CD14-positive monocyte (primary cell): ENCODE data around the gene KRT74. TPM values are rescaled to one million over a fixed set of nuclear protein-coding genes. Genes with fewer than 3 reads are reported as not detected.

ENCODE experiments used
- DNase-seq, 3 donors: peaks; one replicate each; pipeline ENCODE4 v3.0.0-alpha.2; 2011 to 2022
- H2AFZ ChIP-seq: 2 replicates; pipeline ENCODE4 v1.6.0; 2012; ENCODE audit warnings: mild to moderate bottlenecking, low read depth, low read length, inconsistent platforms; ENCODE audit not compliant: insufficient read depth, poor library complexity, severe bottlenecking
- H3K27ac ChIP-seq, 2 donors: 1 replicate in 1 of 2; 2 replicates in 1 of 2; pipeline ENCODE4 v1.5.1; 2012 to 2013; ENCODE audit warnings: low read length in 2 of 2, control low read depth in 1 of 2, inconsistent platforms in 1 of 2, low read depth in 1 of 2, mild to moderate bottlenecking in 1 of 2
- H3K27me3 ChIP-seq, 2 donors: one replicate each; pipeline versions ENCODE4 v1.6.0 to v1.6.1; 2011 to 2013; ENCODE audit warnings: low read length in 2 of 2; ENCODE audit not compliant: control insufficient read depth in 2 of 2, insufficient read depth in 2 of 2
- H3K36me3 ChIP-seq, 2 donors: replicated peaks in 1 of 2; 1 replicate in 1 of 2; 2 replicates in 1 of 2; pipeline versions ENCODE4 v1.5.1 to v1.6.1; 2012 to 2013; ENCODE audit warnings: low read length in 2 of 2, control low read depth in 1 of 2, inconsistent platforms in 1 of 2, mild to moderate bottlenecking in 1 of 2; ENCODE audit not compliant: insufficient read depth in 2 of 2, control insufficient read depth in 1 of 2
- H3K4me1 ChIP-seq, 2 donors: 1 replicate in 1 of 2; 2 replicates in 1 of 2; pipeline versions ENCODE4 v1.5.1 to v1.6.1; 2012 to 2013; ENCODE audit warnings: low read length in 2 of 2, control low read depth in 1 of 2, inconsistent platforms in 1 of 2, mild to moderate bottlenecking in 1 of 2, moderate library complexity in 1 of 2; ENCODE audit not compliant: insufficient read depth in 2 of 2, control insufficient read depth in 1 of 2
- H3K4me2 ChIP-seq: replicated peaks from 2 replicates; pipeline ENCODE3; 2012; ENCODE audit warnings: low read length, moderate library complexity, mild to moderate bottlenecking; ENCODE audit not compliant: poor library complexity, severe bottlenecking; ENCODE audit errors: extremely low read depth
- H3K4me3 ChIP-seq, 3 experiments: fragments of 200-600 bp in 1 of 3; sonication (generic) in 1 of 3; replicated peaks in 1 of 3; 1 replicate in 2 of 3; 2 replicates in 1 of 3; pipeline ENCODE4 v1.5.1; 2011 to 2013; ENCODE audit warnings: low read length in 3 of 3, mild to moderate bottlenecking in 3 of 3, control low read depth in 2 of 3, low read depth in 2 of 3, inconsistent platforms in 1 of 3, moderate library complexity in 1 of 3
- H3K79me2 ChIP-seq: 2 replicates; pipeline ENCODE4 v1.6.0; 2012; ENCODE audit warnings: mild to moderate bottlenecking, control low read depth, inconsistent platforms, low read length, moderate library complexity; ENCODE audit not compliant: insufficient read depth
- H3K9ac ChIP-seq: 2 replicates; pipeline ENCODE4 v1.6.0; 2017; ENCODE audit warnings: low read length, mild to moderate bottlenecking; ENCODE audit not compliant: insufficient read depth, poor library complexity, severe bottlenecking
- H3K9me3 ChIP-seq, 2 donors: replicated peaks in 1 of 2; 1 replicate in 1 of 2; 2 replicates in 1 of 2; pipeline versions ENCODE4 v1.5.1 to v1.6.1; 2012 to 2013; ENCODE audit warnings: low read length in 2 of 2, control low read depth in 1 of 2; ENCODE audit not compliant: control insufficient read depth in 1 of 2, insufficient read depth in 1 of 2
- H4K20me1 ChIP-seq: 2 replicates; pipeline ENCODE4 v1.6.0; 2012; ENCODE audit warnings: mild to moderate bottlenecking, low read length, control low read depth, moderate library complexity; ENCODE audit not compliant: insufficient read depth
- H3K27ac Mint-ChIP-seq, 7 donors: one replicate each; pipeline ENCODE4 v1.8.0; 2020; ENCODE audit warnings: mild to moderate bottlenecking in 7 of 7, mixed read lengths in 7 of 7, moderate library complexity in 6 of 7, inconsistent platforms in 2 of 7
- H3K27me3 Mint-ChIP-seq, 3 donors: one replicate each; pipeline ENCODE4 v1.8.0; 2021 to 2022; ENCODE audit warnings: low read depth in 3 of 3, mild to moderate bottlenecking in 3 of 3, mixed read lengths in 3 of 3, moderate library complexity in 3 of 3, inconsistent platforms in 1 of 3
- H3K36me3 Mint-ChIP-seq, 2 donors: one replicate each; pipeline ENCODE4 v1.8.0; 2020; ENCODE audit warnings: mixed read lengths in 2 of 2, inconsistent platforms in 1 of 2, mild to moderate bottlenecking in 1 of 2
- H3K4me1 Mint-ChIP-seq: one replicate; pipeline ENCODE4 v1.8.0; 2020; ENCODE audit warnings: mild to moderate bottlenecking, mixed read lengths
- H3K4me3 Mint-ChIP-seq, 2 donors: one replicate each; pipeline ENCODE4 v1.8.0; 2020; ENCODE audit warnings: mild to moderate bottlenecking in 2 of 2, mixed read lengths in 2 of 2, moderate library complexity in 1 of 2
- H3K9me3 Mint-ChIP-seq, 7 donors: one replicate each; pipeline ENCODE4 v1.8.0; 2020 to 2022; ENCODE audit warnings: mixed read lengths in 7 of 7, mild to moderate bottlenecking in 6 of 7, moderate library complexity in 6 of 7, inconsistent platforms in 2 of 7
- CTCF ChIP-seq: fragments of 200-600 bp; IDR thresholded peaks from one replicate; pipeline ENCODE4 v1.8.0; 2022; ENCODE audit warnings: antibody characterized with exemption, mild to moderate bottlenecking
- WGBS: methylation state at CpG from one replicate; pipeline ENCODE4 v1.1.5; 2013; ENCODE audit warnings: missing lambda C conversion rate; ENCODE audit not compliant: insufficient coverage; 5-methylcytosine and 5-hydroxymethylcytosine counted together
- intact Hi-C, 2 donors: fragments of 100-400 bp; cut with micrococcal nuclease; formaldehyde crosslinking; loops; one replicate each; pipeline versions ENCODE4 v1.15.0 to v1.15.1; 2023
- polyA plus RNA-seq, 3 donors: library from polyadenylated mRNA; depleted of rRNA in 1 of 3; unstranded in 2 of 3; stranded (reverse) in 1 of 3; fragments of 300-500 nt in 2 of 3; fragments of >200 nt in 1 of 3; fragmentation: Illumina TruSeq in 2 of 3; gene quantifications; 1 replicate in 2 of 3; 2 replicates in 1 of 3; pipeline ENCODE4 v1.2.3, GENCODE V29; 2012 to 2021

The KRT74 gene
- polyA plus RNA-seq, 3 donors = not detected

- H4K20me1 ChIP-seq = no peaks in the 10 kb centered on the region
- peaks cover 2 to 10% (median 9%) of the 10 kb centered on the region in 3 donors for H3K27me3 Mint-ChIP-seq
- H2AFZ ChIP-seq = no peak overlapping the region
- intact Hi-C loops = no loop called here
- H3K27ac ChIP-seq = no peak overlapping the region
- H3K4me3 ChIP-seq = no peak overlapping the region
- no peaks in the 10 kb centered on the region for H3K27me3 ChIP-seq
- no peak overlapping the region for H3K27ac Mint-ChIP-seq
- H3K36me3 Mint-ChIP-seq = no peaks in the 10 kb centered on the region
- no peak overlapping the region for H3K4me3 Mint-ChIP-seq
- TF ChIP-seq CTCF = no peak
- no peaks in the 10 kb centered on the region for H3K4me1 Mint-ChIP-seq
- 59% methylated on average over 4 of the region's 6 CpGs for WGBS
- H3K79me2 ChIP-seq = no peaks in the 10 kb centered on the region
- no peaks in the 10 kb centered on the region for H3K4me1 ChIP-seq
- no peak for DNase-seq
- H3K9me3 Mint-ChIP-seq = peaks cover 0 to 3% (median 0%) of the 10 kb centered on the region in 7 donors
- no peak overlapping the region for H3K9ac ChIP-seq
- no peaks in the 10 kb centered on the region for H3K9me3 ChIP-seq
- no peaks in the 10 kb centered on the region for H3K36me3 ChIP-seq
- no peak overlapping the region for H3K4me2 ChIP-seq
Observed at GRCh38 chr12:52551216-52551865, 22.3 kb downstream of the KRT74 start.

- Histone ChIP-seq H3K27ac (no peak overlapping the region), H4K20me1 (no peaks in the 10 kb centered on the region), H3K79me2 (no peaks in the 10 kb centered on the region), H3K4me1 (no peaks in the 10 kb centered on the region), H3K4me2 (no peak overlapping the region), H3K9me3 (no peaks in the 10 kb centered on the region), H3K4me3 (no peak overlapping the region), H3K27me3 (no peaks in the 10 kb centered on the region), H2AFZ (no peak overlapping the region), H3K9ac (no peak overlapping the region), H3K36me3 (no peaks in the 10 kb centered on the region)
- intact Hi-C loops = no loop called here
- no peaks in the 10 kb centered on the region for H3K4me1 Mint-ChIP-seq
- peaks cover 2 to 10% (median 5%) of the 10 kb centered on the region in 3 donors for H3K27me3 Mint-ChIP-seq
- no peaks in the 10 kb centered on the region for H3K36me3 Mint-ChIP-seq
- no peak overlapping the region for H3K4me3 Mint-ChIP-seq
- H3K27ac Mint-ChIP-seq = no peak overlapping the region
- WGBS = 90% methylated on average over 9 of the region's 15 CpGs
- H3K9me3 Mint-ChIP-seq = no peaks in the 10 kb centered on the region
- TF ChIP-seq CTCF = no peak
- no peak for DNase-seq
Observed at GRCh38 chr12:52546126-52546525, 27.5 kb downstream of the KRT74 start.
